ENCODE results near the gene SKAP2.
A peak's percentile ranks its signal among the peaks of the same experiment; 100 is the strongest.

Gene SKAP2

GRCh38 chr7:26743205-26743604 is 121.2 kb downstream of the SKAP2 start:
- no peak for DNase-seq

- DNase-seq = no peak
Observed at GRCh38 chr7:26735976-26736600, 128.3 kb downstream of the SKAP2 start.

GRCh38 chr7:26729150-26729775 is 135.1 kb downstream of the SKAP2 start:
- DNase-seq = no peak

DNA sequence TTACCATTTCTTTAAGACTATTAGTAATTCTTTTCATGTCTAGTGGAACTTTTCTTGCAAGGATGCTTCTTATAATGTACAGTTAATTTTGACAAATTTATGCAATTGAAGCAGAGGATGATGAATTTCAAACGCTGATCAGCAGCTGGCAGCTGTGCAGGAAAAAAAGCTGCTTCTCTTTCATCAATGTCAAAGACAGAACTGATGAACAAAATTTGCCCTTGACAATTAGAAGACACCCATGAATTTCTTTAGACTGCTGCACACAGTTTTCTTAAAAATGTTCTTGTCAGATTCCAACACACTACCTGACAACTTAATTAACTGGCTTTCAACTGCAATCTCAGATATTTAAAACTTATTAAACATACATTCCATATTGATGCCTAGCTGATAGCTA is 138.3 kb downstream of the SKAP2 start:
- DNase-seq = no peak

- DNase-seq = no peak
Observed at GRCh38 chr7:26724795-26725194, 139.6 kb downstream of the SKAP2 start.

DNA sequence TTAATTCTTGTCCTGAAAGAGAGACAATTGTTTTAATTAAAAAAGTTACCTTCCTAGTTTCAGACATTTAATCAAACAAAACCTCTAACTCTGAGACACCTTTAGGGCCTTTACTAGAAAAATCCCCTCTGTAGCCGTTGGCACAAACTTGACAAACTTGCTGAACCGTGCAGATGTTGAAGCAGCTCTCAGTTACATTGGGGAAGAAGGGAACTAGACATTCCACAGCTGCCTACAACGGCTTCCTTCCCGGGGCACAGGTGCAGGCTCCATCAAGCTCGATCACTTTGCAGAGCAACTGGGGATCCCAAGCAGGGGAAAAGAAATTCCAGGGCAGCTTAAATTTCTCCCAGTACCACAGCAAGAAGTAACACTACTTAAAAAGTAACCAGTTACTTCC is 141.3 kb downstream of the SKAP2 start:
- DNase-seq = no peak

GRCh38 chr7:26721450-26721849 is 142.9 kb downstream of the SKAP2 start:
- DNase-seq = no peak

GRCh38 chr7:26718063-26718462 is 146.3 kb downstream of the SKAP2 start:
- DNase-seq = no peak

GRCh38 chr7:26714438-26714837 is 150.0 kb downstream of the SKAP2 start:
- no peak for DNase-seq

DNA sequence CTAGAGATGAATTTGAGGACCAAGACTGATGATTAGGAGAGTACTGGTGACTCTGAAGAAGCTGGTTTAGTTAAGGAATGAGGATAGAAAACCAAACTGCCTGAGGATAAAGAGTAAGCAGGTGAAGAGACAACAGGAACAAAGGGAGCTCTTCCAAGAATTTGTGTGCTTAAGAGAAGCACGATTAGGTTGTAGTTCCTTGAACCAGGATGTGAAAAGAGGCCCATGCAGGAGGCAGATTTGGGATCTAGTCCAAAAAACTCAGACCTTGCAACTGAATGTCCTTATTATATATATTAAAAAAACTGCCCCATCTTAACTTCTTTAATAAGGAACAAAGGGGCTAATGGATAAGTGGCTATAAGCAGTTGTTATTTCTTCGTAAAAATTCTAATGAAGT is 150.4 kb downstream of the SKAP2 start:
- no peak for DNase-seq

DNA sequence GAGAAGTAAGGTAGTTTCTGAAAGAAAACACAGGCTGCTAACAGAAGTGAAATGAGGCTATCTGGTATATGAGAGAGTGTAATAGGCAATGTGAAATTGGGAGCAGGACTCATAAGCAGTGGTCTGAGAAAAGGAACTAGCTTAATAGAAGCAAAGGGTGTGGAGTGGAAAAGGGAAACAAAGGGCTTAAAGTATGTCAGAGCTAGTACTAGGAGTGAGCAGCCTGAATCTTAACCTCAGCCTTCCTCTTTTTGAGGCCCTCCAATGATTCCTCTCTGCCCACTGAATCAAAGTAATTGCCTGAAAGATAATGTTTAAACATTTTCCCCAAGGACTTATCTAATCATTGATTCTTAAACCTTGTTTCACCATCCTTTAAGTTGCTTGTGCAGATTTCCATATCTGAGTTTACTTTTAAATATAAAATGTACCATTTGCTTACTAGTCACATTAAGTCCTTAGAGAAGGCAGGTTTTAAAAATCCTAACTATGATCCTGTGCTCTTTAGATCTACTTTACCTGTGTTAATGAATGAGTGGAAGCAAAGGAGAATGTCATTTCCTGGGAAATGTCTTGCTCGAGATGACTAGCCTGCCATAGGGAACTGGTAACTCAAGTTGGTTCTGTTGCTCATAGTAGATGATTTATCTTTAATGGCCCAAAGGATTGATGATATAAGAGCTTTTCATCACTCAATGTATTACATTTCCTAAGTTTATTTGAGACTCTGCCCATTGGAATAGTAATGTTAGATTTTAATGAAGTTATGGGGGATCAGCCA is 155.0 kb downstream of the SKAP2 start:
- DNase-seq = peak; percentile 43

DNA sequence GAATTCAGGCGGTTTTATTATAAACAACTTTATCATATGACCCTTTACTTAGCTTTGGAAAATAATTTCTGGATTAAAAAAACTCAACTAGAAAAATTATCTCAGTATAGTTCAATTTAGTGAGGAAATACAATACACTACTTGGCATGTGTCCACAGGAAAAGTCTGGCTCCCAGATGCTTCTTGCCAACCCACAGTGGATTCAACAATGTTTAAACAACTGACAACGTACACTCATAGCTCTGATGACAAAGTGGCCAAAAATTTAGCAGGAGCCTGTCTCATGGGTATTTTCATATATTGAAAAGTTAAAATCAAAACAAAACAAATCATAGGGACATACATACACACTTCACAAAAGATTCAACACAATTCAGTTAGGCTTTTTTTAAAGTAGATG is 158.8 kb downstream of the SKAP2 start:
- DNase-seq = peak; percentile 52

- DNase-seq = no peak
Observed at GRCh38 chr7:26704786-26705185, 159.6 kb downstream of the SKAP2 start.

DNA sequence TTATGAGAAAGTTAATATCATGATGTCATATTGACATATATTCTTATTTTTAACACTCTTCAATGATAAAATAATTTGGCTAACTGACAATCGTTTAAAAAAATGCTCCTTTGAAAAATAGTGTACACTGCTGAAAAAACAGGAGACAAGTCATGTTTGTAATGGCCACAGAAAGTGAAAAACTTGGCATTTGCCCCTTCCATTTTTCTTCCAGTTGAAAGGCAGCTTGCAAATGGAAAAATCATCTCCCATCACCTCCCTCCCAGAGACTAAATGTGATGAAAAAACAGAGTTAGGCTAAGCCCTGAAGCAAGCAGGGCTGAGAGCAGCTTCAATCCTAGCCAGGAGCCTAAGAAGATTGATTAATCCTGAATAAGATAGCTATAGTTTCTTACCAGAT is 160.4 kb downstream of the SKAP2 start:
- no peak for DNase-seq

- DNase-seq = no peak
Observed at GRCh38 chr7:26700893-26701292, 163.5 kb downstream of the SKAP2 start.

- DNase-seq = no peak
Observed at GRCh38 chr7:26700386-26700785, 164.0 kb downstream of the SKAP2 start.

GRCh38 chr7:26699766-26700165 is 164.6 kb downstream of the SKAP2 start:
- DNase-seq = no peak

- no peak for DNase-seq
Observed at GRCh38 chr7:26698806-26699205, 165.6 kb downstream of the SKAP2 start.

GRCh38 chr7:26698194-26698593 is 166.2 kb downstream of the SKAP2 start:
- DNase-seq = no peak

GRCh38 chr7:26696978-26697377 is 167.4 kb downstream of the SKAP2 start:
- no peak for DNase-seq

DNA sequence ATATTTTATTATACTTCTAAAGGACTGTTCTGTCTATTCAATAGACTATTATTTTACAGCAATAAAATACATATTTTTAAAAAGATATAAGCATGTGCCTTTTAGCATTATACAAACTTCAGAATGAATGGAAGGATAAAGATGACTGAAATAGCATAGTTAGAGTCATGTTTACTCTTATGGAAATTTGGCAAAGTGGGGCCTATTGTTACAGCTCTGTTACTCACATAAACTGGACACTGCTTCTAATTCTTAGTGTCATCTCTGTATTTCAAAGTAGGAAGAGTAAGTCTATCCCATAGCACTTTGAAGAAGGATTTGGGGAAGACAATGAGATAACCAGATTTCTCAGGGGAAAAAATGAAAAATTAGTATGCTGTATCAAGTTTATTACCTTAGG is 168.2 kb downstream of the SKAP2 start:
- no peak for DNase-seq

GRCh38 chr7:26694713-26695112 is 169.7 kb downstream of the SKAP2 start:
- DNase-seq = no peak

DNA sequence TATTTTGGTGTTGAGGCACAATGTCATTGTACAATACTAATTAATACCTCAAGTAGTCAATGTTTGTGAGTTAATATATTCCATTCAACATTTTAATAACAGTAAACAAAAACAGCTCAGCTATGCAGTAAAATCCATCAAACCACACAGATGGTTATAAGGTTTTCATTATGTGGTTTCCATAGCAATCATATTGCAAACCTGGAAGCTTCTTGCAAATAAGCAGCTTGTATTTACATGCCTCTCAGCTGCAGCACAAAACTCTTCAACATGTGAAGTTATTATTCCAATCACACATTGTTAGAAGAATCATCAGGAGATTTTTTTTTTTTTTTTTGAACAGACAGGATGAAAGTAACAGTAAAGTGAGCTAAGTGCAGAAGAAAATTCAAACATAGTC is 170.2 kb downstream of the SKAP2 start:
- no peak for DNase-seq

- DNase-seq = peak; percentile 49
Observed at GRCh38 chr7:26691886-26692285, 172.5 kb downstream of the SKAP2 start.

Measured in GDM1 (cell line).